Ectodermal cell (in vitro differentiated cells): ENCODE results near the gene GAK.
"Not testable (repeated sequence)": the region's sequence is repeated elsewhere in the genome, so short reads cannot be mapped to it uniquely, and the experiment has no call there.

Experiments used
- H3K27ac ChIP-seq: 2 replicates; pipeline ENCODE4 v1.7.0; 2013; ENCODE audit warnings: mild to moderate bottlenecking, low read depth, low read length; ENCODE audit not compliant: insufficient read depth, poor library complexity, severe bottlenecking
- H3K27me3 ChIP-seq: 2 replicates; pipeline ENCODE4 v1.7.0; 2013; ENCODE audit warnings: mild to moderate bottlenecking, low read length; ENCODE audit not compliant: insufficient read depth, control insufficient read depth, poor library complexity, severe bottlenecking
- H3K36me3 ChIP-seq: one replicate; pipeline ENCODE4 v1.7.0; 2013; ENCODE audit warnings: low read length; ENCODE audit not compliant: control insufficient read depth, insufficient read depth
- H3K4me1 ChIP-seq: one replicate; pipeline ENCODE4 v1.7.0; 2013; ENCODE audit warnings: low read length; ENCODE audit not compliant: control insufficient read depth, insufficient read depth
- H3K4me3 ChIP-seq: 2 replicates; pipeline ENCODE4 v1.7.0; 2013; ENCODE audit warnings: low read depth, low read length, control low read depth; ENCODE audit not compliant: insufficient read depth
- H3K9me3 ChIP-seq: 2 replicates; pipeline ENCODE4 v1.7.0; 2013; ENCODE audit warnings: mild to moderate bottlenecking, low read length, moderate library complexity; ENCODE audit not compliant: control insufficient read depth
- WGBS, 2 experiments: methylation state at CpG; one replicate each; pipeline ENCODE4 v1.1.7; 2013; ENCODE audit warnings: missing lambda C conversion rate in 2 of 2; 5-methylcytosine and 5-hydroxymethylcytosine counted together

GAK gene

DNA sequence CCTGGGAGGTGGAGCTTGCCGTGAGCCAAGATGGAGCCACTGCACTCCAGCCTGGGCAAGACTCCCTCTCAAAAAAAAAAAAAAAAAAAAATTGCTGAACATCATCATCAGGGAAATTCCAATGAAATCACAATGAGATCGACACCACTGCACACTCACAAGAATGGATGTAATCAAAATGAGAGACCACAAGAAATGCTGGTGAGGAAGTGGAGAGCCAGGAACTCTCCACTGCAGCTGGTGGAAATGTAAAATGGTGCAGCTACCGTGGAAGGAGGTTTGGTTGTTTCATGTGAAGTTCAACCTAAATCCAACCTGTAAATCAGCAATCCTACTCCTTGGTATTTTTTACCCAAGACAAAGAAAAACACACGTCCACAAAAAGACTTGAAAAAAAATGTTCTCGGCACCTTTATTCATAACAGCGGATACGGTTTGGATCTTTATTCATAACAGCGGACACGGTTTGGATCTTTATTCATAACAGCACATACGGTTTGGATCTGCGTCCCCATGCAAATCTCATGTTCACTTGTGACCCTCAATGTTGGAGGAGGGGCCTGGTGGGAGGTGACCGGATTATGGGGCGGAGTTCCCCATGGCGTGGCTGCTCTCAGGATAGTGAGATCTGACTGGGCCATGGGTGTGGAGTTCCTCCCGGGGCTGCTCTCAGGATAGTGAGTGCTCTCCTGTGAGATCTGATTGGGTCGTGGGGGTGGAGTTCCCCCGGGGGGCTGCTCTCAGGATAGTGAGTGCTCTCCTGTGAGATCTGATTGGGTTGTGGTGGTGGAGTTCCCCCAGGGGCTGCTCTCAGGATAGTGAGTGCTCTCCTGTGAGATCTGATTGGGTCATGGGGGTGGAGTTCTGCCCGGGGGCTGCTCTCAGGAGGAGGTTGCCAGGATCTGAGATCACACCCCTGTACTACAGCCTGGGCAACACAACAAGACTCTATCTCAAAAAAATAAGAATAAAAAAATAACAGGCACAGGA, 7.7 kb downstream of the GAK start:
- Histone ChIP-seq H3K27me3 (no peaks in the 10 kb centered on the region), H3K36me3 (no peaks in the 10 kb centered on the region)
- 84 to 85% methylated on average over 17 to 18 of the region's 18 CpGs for WGBS, 2 experiments

DNA sequence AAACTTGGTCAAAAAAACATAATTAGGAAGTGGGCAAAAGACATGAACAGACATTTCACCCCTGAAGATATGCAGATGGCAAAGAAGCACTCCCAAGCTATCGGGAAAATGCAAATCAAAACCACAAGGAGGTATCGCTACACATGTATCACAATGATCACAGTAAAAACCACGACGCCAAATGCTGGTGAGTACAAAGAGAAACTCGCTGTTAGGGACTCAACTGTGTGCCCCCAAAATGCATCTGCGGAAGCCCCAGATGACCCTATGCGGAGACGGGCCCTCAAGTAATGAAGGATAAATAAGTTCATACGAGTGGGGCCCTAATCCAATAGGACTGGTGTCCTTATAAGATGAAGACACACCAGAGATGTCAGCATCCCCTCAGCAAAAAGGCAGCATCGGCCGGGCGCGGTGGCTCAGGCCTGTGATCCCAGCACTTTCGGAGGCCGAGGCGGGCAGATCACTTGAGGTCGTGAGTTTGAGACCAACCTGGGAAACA, 10.2 kb downstream of the GAK start:
- no peak overlapping the region for H3K27ac ChIP-seq
- no peaks in the 10 kb centered on the region for H3K27me3 ChIP-seq
- no peaks in the 10 kb centered on the region for H3K36me3 ChIP-seq
- WGBS, 2 experiments, result 93 to 94% methylated on average over 17 of the region's 17 CpGs
- no peak overlapping the region for H3K4me3 ChIP-seq
- no peaks in the 10 kb centered on the region for H3K4me1 ChIP-seq
- no peaks in the 10 kb centered on the region for H3K9me3 ChIP-seq

More for the DNA sequence above, 7.7 kb downstream of the GAK start:
- H3K4me3 ChIP-seq, result no peak overlapping the region
- H3K9me3 ChIP-seq, result no peaks in the 10 kb centered on the region
- H3K4me1 ChIP-seq, result no peaks in the 10 kb centered on the region
- no peak overlapping the region for H3K27ac ChIP-seq

DNA sequence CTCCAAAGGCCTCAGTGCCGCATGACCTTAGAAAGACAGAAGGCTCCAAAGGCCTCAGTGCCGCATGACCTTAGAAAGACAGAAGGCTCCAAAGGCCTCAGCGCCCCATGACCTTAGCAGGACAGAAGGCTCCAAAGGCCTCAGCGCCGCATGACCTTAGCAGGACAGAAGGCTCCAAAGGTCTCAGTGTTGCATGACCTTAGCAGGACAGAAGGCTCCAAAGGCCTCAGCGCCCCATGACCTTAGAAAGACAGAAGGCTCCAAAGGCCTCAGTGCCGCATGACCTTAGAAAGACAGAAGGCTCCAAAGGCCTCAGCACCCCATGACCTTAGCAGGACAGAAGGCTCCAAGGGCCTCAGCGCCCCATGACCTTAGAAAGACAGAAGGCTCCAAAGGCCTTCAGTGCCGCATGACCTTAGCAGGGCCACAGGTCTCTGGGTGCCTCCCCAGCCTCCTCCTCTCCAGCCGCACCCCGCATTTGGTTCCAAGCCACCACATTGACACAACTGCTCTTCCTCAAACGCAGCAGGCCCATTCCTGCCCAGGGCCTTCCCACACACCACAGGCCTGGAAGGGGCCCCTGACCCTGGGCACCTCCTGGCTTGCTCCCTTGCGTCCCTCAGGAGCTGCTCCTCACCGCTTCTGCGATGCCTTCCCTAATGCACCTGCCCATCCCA, 13.0 kb downstream of the GAK start:
- not testable (repeated sequence) for H3K4me3 ChIP-seq, H3K27me3 ChIP-seq, H3K36me3 ChIP-seq, H3K4me1 ChIP-seq, H3K27ac ChIP-seq, H3K9me3 ChIP-seq
- WGBS, 2 experiments, result 90 to 92% methylated on average over 15 of the region's 15 CpGs

DNA sequence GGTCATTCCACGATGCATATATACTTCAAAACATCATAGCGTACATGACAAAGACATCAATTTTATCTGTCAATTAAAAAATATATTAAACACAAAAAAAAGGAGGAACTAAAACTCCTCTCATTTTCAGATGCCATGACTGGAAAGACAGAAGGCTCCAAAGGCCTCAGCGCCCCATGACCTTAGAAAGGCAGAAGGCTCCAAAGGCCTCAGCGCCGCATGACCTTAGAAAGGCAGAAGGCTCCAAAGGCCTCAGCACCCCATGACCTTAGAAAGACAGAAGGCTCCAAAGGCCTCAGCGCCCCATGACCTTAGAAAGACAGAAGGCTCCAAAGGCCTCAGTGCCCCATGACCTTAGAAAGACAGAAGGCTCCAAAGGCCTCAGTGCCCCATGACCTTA, 13.5 kb downstream of the GAK start:
- WGBS, 2 experiments, result 83 to 84% methylated on average over 6 of the region's 6 CpGs
- H3K4me1 ChIP-seq, H3K36me3 ChIP-seq, H3K27me3 ChIP-seq, H3K27ac ChIP-seq, H3K4me3 ChIP-seq, H3K9me3 ChIP-seq: not testable (repeated sequence)

DNA sequence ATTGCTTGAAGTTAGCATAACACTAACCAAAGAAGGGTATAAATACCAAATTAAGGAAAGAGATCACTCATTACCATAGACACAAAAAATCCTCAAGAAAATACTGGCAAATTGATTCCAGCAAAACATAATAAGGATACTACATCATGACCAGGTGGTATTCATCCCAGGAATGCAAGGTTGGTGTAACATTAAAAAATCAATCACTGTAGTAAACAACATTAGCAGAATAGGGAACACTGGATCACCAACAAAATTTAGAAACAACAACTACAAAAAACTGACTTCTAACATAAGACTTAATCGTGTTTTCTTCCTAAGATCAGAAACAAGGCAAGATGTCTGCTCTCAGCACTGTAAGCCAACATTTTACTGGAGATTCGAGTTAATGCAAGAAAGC, 14.1 kb downstream of the GAK start:
- Histone ChIP-seq H3K4me3 (no peak overlapping the region), H3K27ac (no peak overlapping the region), H3K4me1 (no peaks in the 10 kb centered on the region), H3K9me3 (no peaks in the 10 kb centered on the region), H3K36me3 (no peaks in the 10 kb centered on the region), H3K27me3 (no peaks in the 10 kb centered on the region)
- 87 to 88% methylated on average over 2 of the region's 2 CpGs for WGBS, 2 experiments

DNA sequence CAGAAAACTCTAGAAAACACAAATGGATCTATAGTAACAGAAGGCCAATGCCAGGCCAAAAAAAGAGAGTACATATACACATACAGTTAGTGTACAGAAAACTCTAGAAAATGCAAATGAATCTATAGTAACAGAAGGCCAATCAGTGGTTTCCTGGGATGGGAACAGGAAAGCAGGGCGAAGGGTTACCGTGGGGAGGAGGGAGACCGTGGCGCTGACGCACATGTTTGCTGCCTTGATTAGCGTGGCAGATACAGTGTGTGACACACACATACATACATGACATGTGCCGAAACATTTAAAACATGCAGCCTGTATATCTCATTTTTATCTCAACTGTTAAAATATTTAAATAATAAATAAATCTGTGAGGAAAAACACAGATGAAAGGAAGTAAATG, 14.7 kb downstream of the GAK start:
- WGBS, 2 experiments, result 90 to 93% methylated on average over 5 to 7 of the region's 7 CpGs
- Histone ChIP-seq H3K4me3 (no peak overlapping the region), H3K4me1 (peaks cover 4% of the 10 kb centered on the region), H3K27ac (no peak overlapping the region), H3K9me3 (no peaks in the 10 kb centered on the region), H3K36me3 (no peaks in the 10 kb centered on the region), H3K27me3 (no peaks in the 10 kb centered on the region)

DNA sequence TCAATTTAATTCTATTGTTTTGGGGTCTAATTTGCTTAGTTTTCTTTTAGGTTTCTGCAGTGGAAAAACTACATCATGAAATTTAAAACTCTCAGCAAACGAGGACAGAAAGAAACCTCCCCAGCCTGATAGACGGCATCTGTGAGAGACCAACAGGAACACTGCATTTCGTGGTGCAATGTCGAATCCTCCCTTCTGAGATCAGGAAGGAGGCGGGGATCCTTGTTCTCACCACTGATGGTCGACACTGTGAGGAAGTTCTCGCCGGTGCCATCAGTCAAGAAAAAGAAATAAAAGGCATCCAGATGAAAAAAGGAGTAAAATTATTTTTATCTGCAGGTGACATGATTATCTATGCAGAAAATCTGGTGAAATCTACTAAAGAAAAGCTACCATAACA, 16.5 kb downstream of the GAK start:
- Histone ChIP-seq H3K9me3 (no peaks in the 10 kb centered on the region), H3K4me1 (peaks cover 12% of the 10 kb centered on the region)
- WGBS, 2 experiments, result 72 to 76% methylated on average over 8 of the region's 8 CpGs

DNA sequence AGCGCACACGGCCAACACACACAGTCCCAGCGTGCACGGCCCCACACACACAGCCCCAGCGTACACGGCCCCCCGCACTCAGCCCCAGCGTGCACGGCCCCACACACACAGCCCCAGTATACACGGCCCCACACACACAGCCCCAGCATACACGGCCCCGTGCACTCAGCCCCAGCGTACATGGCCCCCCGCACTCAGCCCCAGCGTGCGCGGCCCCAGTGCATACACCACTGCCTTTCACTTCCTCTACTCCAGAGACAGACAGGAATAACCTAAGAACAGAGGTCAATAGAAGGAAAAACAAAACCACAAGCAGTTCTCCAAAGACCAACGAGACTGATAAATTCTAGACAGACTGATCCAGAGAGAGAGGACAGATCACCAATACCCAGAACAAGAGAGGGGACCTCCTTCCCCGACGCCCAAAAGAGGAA, 17.1 kb downstream of the GAK start:
- peaks cover 12% of the 10 kb centered on the region for H3K4me1 ChIP-seq
- 88 to 91% methylated on average over 20 of the region's 20 CpGs for WGBS, 2 experiments
- H3K36me3 ChIP-seq, result no peaks in the 10 kb centered on the region
- no peak overlapping the region for H3K4me3 ChIP-seq
- no peaks in the 10 kb centered on the region for H3K27me3 ChIP-seq
- H3K9me3 ChIP-seq, result no peaks in the 10 kb centered on the region
- no peak overlapping the region for H3K27ac ChIP-seq

More for the DNA sequence above, 16.5 kb downstream of the GAK start:
- H3K4me3 ChIP-seq, result no peak overlapping the region
- H3K27me3 ChIP-seq, result no peaks in the 10 kb centered on the region
- H3K27ac ChIP-seq, result no peak overlapping the region
- H3K36me3 ChIP-seq, result no peaks in the 10 kb centered on the region

DNA sequence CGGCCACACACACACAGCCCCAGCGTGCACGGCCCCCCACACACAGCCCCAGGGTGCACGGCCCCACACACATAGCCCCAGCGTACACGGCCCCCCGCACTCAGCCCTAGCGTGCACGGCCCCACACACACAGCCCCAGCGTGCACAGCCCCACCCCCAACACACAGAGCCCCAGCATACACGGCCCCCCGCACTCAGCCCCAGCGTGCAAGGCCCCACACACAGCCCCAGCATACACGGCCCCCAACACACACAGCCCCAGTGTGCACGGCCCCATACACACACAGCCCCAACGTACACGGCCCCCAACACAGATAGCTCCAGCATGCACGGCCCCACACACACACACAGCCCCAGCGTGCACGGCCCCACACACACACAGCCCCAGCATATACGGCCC, 17.6 kb downstream of the GAK start:
- Histone ChIP-seq H3K4me1 (peaks cover 12% of the 10 kb centered on the region), H3K4me3 (no peak overlapping the region), H3K27ac (no peak overlapping the region), H3K36me3 (no peaks in the 10 kb centered on the region), H3K27me3 (no peaks in the 10 kb centered on the region), H3K9me3 (no peaks in the 10 kb centered on the region)
- 91 to 93% methylated on average over 21 of the region's 21 CpGs for WGBS, 2 experiments

DNA sequence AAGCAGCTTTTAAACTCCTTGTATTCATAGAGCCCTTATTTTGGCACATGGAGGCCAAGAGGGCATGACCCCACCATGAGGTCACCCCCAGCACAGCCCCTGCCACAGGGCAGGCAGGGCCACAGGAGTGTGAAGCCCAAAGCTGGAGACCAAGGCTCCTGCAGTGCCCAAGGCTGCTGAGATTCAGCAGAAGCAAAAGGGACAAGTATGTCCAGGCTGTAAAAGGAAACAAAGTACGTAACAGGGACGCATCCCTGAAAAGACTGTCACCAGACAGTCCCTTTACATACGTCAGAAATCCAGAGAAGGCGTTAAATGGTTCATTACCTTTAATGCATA, 18.9 kb downstream of the GAK start:
- no peaks in the 10 kb centered on the region for H3K36me3 ChIP-seq
- no peak overlapping the region for H3K27ac ChIP-seq
- 91 to 94% methylated on average over 4 of the region's 4 CpGs for WGBS, 2 experiments
- H3K27me3 ChIP-seq, result no peaks in the 10 kb centered on the region
- H3K4me3 ChIP-seq, result no peak overlapping the region
- peaks cover 12% of the 10 kb centered on the region for H3K4me1 ChIP-seq
- H3K9me3 ChIP-seq, result no peaks in the 10 kb centered on the region
